Tibial nerve (tissue), 4 donors: Measurements from ENCODE around the gene KATNIP.

ENCODE experiments used
- CTCF ChIP-seq, 5 experiments: fragments of 200-600 bp in 3 of 5; fragments of 450-650 bp in 2 of 5; sonication (generic) in 3 of 5; IDR thresholded peaks; one replicate each; pipeline ENCODE4 v1.5.1; 2016 to 2019; ENCODE audit warnings: antibody characterized with exemption in 5 of 5, mild to moderate bottlenecking in 3 of 5, moderate library complexity in 2 of 5
- EP300 ChIP-seq, 2 donors: sonication (generic); formaldehyde crosslinking; IDR thresholded peaks; one replicate each; pipeline ENCODE4 v1.6.1; 2017; ENCODE audit warnings: antibody characterized with exemption in 2 of 2, mild to moderate bottlenecking in 1 of 2
- POLR2A ChIP-seq, 2 donors: fragments of 450-650 bp; IDR thresholded peaks; one replicate each; pipeline ENCODE4 v1.6.1; 2017; ENCODE audit warnings: antibody characterized with exemption in 2 of 2, mild to moderate bottlenecking in 2 of 2, moderate library complexity in 2 of 2

- TF ChIP-seq POLR2A (IDR thresholded peaks at IDR 0.05) (no peak), CTCF (IDR thresholded peaks at IDR 0.05) (no peak), EP300 (IDR thresholded peaks at IDR 0.05) (no peak)
Measured at GRCh38 chr16:27579087-27579980, 29.4 kb downstream of the KATNIP start.
